HCT116 (cell line): ENCODE results near the gene ABCC10. TPM values are rescaled to one million over a fixed set of nuclear protein-coding genes. Genes with fewer than 3 reads are reported as not detected.
A peak's percentile ranks its signal among the peaks of the same experiment; 100 is the strongest.

Experiments used
- ATAC-seq: fragments of 200-7000 bp; cut with Tn5 transposase; 2 replicates; pipeline ENCODE4 v1.9.1; 2020; ENCODE audit warnings: mild to moderate bottlenecking, moderate library complexity
- BruUV-seq: library from RNA; stranded (reverse); fragments of 400-500 nt; replicated peaks from 2 replicates; lab custom pipeline; 2021; lab: Mats Ljungman, UMichigan
- CTCF ChIA-PET: fragments of 300-600 bp; sonication (Branson Sonifier 250); formaldehyde crosslinking; loops from one replicate; lab custom pipeline; 2021; ENCODE audit warnings: antibody characterized with exemption; lab: Charles Lee
- POLR2A ChIA-PET: fragments of 300-600, 350-600 bp; sonication (Branson Sonifier 250); formaldehyde crosslinking; loops from one replicate; lab custom pipeline; 2021; ENCODE audit warnings: antibody characterized with exemption; lab: Charles Lee
- RAD21 ChIA-PET, 2 experiments: fragments of 300-600 bp; sonication (Branson Sonifier 250); formaldehyde crosslinking; loops; one replicate each; lab custom pipeline; 2023; ENCODE audit warnings: low total read pairs in 2 of 2; ENCODE audit not compliant: uncharacterized antibody in 2 of 2, unreplicated experiment in 2 of 2, low non-redundant PET in 1 of 2; lab: Charles Lee
- DNase-seq: peaks from one replicate; pipeline ENCODE4 v3.0.0-alpha.2; 2010; ENCODE audit warnings: low read depth, low spot score
- H2AFZ ChIP-seq: fragments of 200-600 bp; shearing (Covaris generic), sonication (generic); 2 replicates; pipeline ENCODE4 v1.6.1; 2017; ENCODE audit warnings: low read depth, mixed run types, mixed read lengths, antibody characterized with exemption, low read length; ENCODE audit not compliant: poor library complexity, severe bottlenecking
- H3K27ac ChIP-seq: 2 replicates; pipeline ENCODE4 v1.5.1; 2012; ENCODE audit warnings: low read depth, low read length
- H3K27me3 ChIP-seq: fragments of 200-600 bp; sonication (generic); 2 replicates; pipeline ENCODE4 v1.6.1; 2016; ENCODE audit warnings: mixed run types, low read length, mixed read lengths; ENCODE audit not compliant: insufficient read depth
- H3K36me3 ChIP-seq, 2 experiments: fragments of 200-500 bp in 1 of 2; fragments of 200-600 bp in 1 of 2; sonication (Bioruptor generic) in 1 of 2; sonication (generic) in 1 of 2; 2 replicates each; pipeline versions ENCODE4 v1.5.1 to v1.6.1; 2014 to 2016; ENCODE audit warnings: low read length in 2 of 2, inconsistent platforms in 1 of 2, mixed read lengths in 1 of 2, mixed run types in 1 of 2; ENCODE audit not compliant: insufficient read depth in 2 of 2, control insufficient read depth in 1 of 2
- H3K4me1 ChIP-seq, 2 experiments: fragments of 200-600 bp in 1 of 2; sonication (generic) in 1 of 2; 2 replicates each; pipeline versions ENCODE4 v1.5.1 to v1.6.1; 2012 to 2017; ENCODE audit warnings: low read length in 2 of 2, inconsistent platforms in 1 of 2, mild to moderate bottlenecking in 1 of 2, mixed read lengths in 1 of 2, mixed run types in 1 of 2, moderate library complexity in 1 of 2; ENCODE audit not compliant: insufficient read depth in 2 of 2, control insufficient read depth in 1 of 2
- H3K4me2 ChIP-seq: fragments of 200-600 bp; sonication (generic); 2 replicates; pipeline ENCODE4 v1.6.1; 2017; ENCODE audit warnings: mixed run types, low read length, mixed read lengths
- H3K4me3 ChIP-seq, 2 experiments: fragments of 200-600 bp in 1 of 2; sonication (generic) in 1 of 2; replicated peaks in 1 of 2; 2 replicates each; pipeline ENCODE4 v1.5.1; 2011 to 2016; ENCODE audit warnings: low read length in 2 of 2, control low read depth in 1 of 2, low read depth in 1 of 2, mild to moderate bottlenecking in 1 of 2, mixed read lengths in 1 of 2, mixed run types in 1 of 2
- H3K79me2 ChIP-seq: fragments of 200-600 bp; sonication (generic); 2 replicates; pipeline ENCODE4 v1.6.1; 2017; ENCODE audit warnings: mild to moderate bottlenecking, mixed run types, low read length, moderate library complexity, mixed read lengths; ENCODE audit not compliant: insufficient read depth
- H3K9ac ChIP-seq: fragments of 200-600 bp; sonication (generic); 2 replicates; pipeline ENCODE4 v1.6.1; 2016; ENCODE audit warnings: low read length, mixed read lengths
- H3K9me2 ChIP-seq: fragments of 200-600 bp; sonication (generic), shearing (Covaris generic); 2 replicates; pipeline ENCODE4 v1.6.1; 2017; ENCODE audit warnings: mixed run types, mild to moderate bottlenecking, moderate library complexity; ENCODE audit not compliant: insufficient read depth
- H3K9me3 ChIP-seq, 2 experiments: fragments of 200-500 bp in 1 of 2; fragments of 200-600 bp in 1 of 2; sonication (Bioruptor generic) in 1 of 2; sonication (generic) in 1 of 2; 2 replicates each; pipeline ENCODE4 v1.6.1; 2014 to 2017; ENCODE audit warnings: low read length in 2 of 2, mixed read lengths in 2 of 2, inconsistent platforms in 1 of 2, low read depth in 1 of 2, mild to moderate bottlenecking in 1 of 2, mixed run types in 1 of 2, moderate library complexity in 1 of 2; ENCODE audit not compliant: control insufficient read depth in 1 of 2, insufficient read depth in 1 of 2
- H4K20me1 ChIP-seq: fragments of 200-600 bp; sonication (generic), shearing (Covaris generic); 2 replicates; pipeline ENCODE4 v1.6.1; 2017; ENCODE audit warnings: mixed run types, mild to moderate bottlenecking, moderate library complexity; ENCODE audit not compliant: insufficient read depth
- CTCF ChIP-seq, 3 experiments: fragments of 200-600 bp in 1 of 3; sonication (generic) in 1 of 3; IDR thresholded peaks in 2 of 3; conservative IDR thresholded peaks in 1 of 3; 2 replicates each; pipeline ENCODE4 v1.5.1; 2012 to 2017; ENCODE audit warnings: low read depth in 2 of 3, low read length in 2 of 3, antibody characterized with exemption in 1 of 3, borderline replicate concordance in 1 of 3, control low read depth in 1 of 3, mild to moderate bottlenecking in 1 of 3, mixed read lengths in 1 of 3, mixed run types in 1 of 3, moderate library complexity in 1 of 3; ENCODE audit not compliant: insufficient read depth in 1 of 3
- EZH2phosphoT487 ChIP-seq: fragments of 200-600 bp; IDR thresholded peaks from 2 replicates; pipeline ENCODE4 v1.6.1; 2018; ENCODE audit warnings: antibody characterized with exemption, borderline replicate concordance
- JUND ChIP-seq: IDR thresholded peaks from 2 replicates; pipeline ENCODE4 v1.6.1; 2012
- MAX ChIP-seq: IDR thresholded peaks from 2 replicates; pipeline ENCODE4 v1.6.1; 2012
- POLR2A ChIP-seq: IDR thresholded peaks from 2 replicates; pipeline ENCODE4 v1.7.0; 2011; ENCODE audit warnings: borderline replicate concordance; ENCODE audit not compliant: insufficient read depth, insufficient read length; ENCODE audit errors: extremely low read depth
- ZFX ChIP-seq: fragments of 450-650 bp; IDR thresholded peaks from 2 replicates; pipeline ENCODE4 v1.6.1; 2017
- ZNF274 ChIP-seq: fragments of 200-500 bp; sonication (Bioruptor generic); IDR thresholded peaks from 2 replicates; pipeline ENCODE4 v1.6.1; 2014; ENCODE audit warnings: mild to moderate bottlenecking, low read depth, low read length, inconsistent platforms
- intact Hi-C: fragments of 100-400 bp; cut with micrococcal nuclease; formaldehyde crosslinking; loops from 2 replicates; pipeline ENCODE4 v1.10.0; 2022
- total RNA-seq: library from RNA; stranded (reverse); gene quantifications from one replicate; pipeline ENCODE4 v1.2.1, GENCODE V29; 2021; ENCODE audit not compliant: unreplicated experiment

ABCC10 gene
- total RNA-seq, 1 experiment from 2014 or later: 29.9 TPM

GRCh38 chr6:43477235-43478007 is 50.1 kb downstream of the ABCC10 start, which contains the start of gene TJAP1 (continued):
- TF ChIP-seq JUND: no peak
- TF ChIP-seq EZH2phosphoT487: no peak
- TF ChIP-seq POLR2A: peak; percentile 69
- no peak for TF ChIP-seq ZNF274
- no peak for TF ChIP-seq MAX

DNA sequence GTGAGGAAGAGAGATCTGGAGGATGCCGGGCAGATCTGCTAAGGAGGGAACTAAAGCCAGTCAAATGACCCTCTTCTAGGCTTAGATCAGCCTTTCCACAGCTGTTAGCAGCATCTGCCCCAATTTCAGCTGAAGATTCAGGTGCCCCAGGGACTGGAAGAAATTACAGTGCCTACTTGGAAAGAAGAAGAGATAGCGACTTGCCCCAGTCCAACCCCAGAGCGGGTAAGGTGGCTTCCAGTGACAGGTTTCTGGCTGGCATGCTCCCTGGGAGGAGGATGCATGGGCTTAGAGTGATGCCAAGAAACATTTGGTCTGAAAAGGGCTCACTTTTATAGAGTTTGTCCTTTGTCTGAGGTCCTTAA is 50.6 kb downstream of the ABCC10 start:
- H4K20me1 ChIP-seq: no peaks in the 10 kb centered on the region
- ATAC-seq: no peak
- ChIA-PET CTCF (interaction anchor here (0.7 kb wide), 1 partner anchor 22 kb away, joined by 3 read pairs; no protein-coding TSS in a partner anchor), RAD21 (interaction anchor here in 1 of 2 experiments (0.6 kb wide), 1 partner anchor 109 kb away, joined by 4 read pairs; the partner anchor contains the start of gene ZNF318), POLR2A (interaction anchor here (0.8 to 1.4 kb wide), 3 partner anchors 16 to 21 kb away, joined by 3 to 5 read pairs (median 4); no protein-coding TSS in a partner anchor)
- H3K4me3 ChIP-seq: peak overlapping the region; percentile 66 to 86
- H3K27me3 ChIP-seq: no peaks in the 10 kb centered on the region
- peak overlapping the region; percentile 90 for H3K9ac ChIP-seq
- H3K4me2 ChIP-seq: peak overlapping the region; percentile 84
- H3K36me3 ChIP-seq: no peaks in the 10 kb centered on the region
- H2AFZ ChIP-seq: no peak overlapping the region
- DNase-seq: no peak
- no peaks in the 10 kb centered on the region for H3K9me3 ChIP-seq
- TF ChIP-seq ZFX: 0 out of 2 replicates have a peak, but pooled peaks have one; percentile 1
- no peak for TF ChIP-seq CTCF (IDR thresholded peaks at IDR 0.05 in 2 of 3, conservative IDR thresholded peaks at IDR 0.05 in 1 of 3; ENCODE audit: borderline replicate concordance in 1 of 3, insufficient read depth in 1 of 3, low read depth in 2 of 3, low read length in 2 of 3)
- TSS peak; percentile 58 for BruUV-seq
- peak overlapping the region; percentile 12; the same call in 1 of the 2 replicates for H3K27ac ChIP-seq
- H3K4me1 ChIP-seq: peaks cover 9 to 45% of the 10 kb centered on the region in 2 experiments; a peak in 3 of 4 replicates
- no peaks in the 10 kb centered on the region for H3K9me2 ChIP-seq
- intact Hi-C loops: no loop called here
- peaks cover 54% of the 10 kb centered on the region for H3K79me2 ChIP-seq
